Breast epithelium (tissue), 3 donors: ENCODE measurements around the gene SKAP1.

Experiments used
- POLR2A ChIP-seq: fragments of 450-650 bp; IDR thresholded peaks from one replicate; pipeline ENCODE4 v1.6.1; 2016; ENCODE audit warnings: antibody characterized with exemption, mild to moderate bottlenecking, moderate library complexity
- POLR2AphosphoS5 ChIP-seq, 3 donors: sonication (generic); formaldehyde crosslinking; IDR thresholded peaks; one replicate each; pipeline ENCODE4 v1.6.1; 2017; ENCODE audit warnings: antibody characterized with exemption in 3 of 3
- TF ChIP-seq, protein P1 (sequence below), 3 donors: fragments of 450-650 bp; IDR thresholded peaks; one replicate each; pipeline ENCODE4 v1.5.1; 2016 to 2017; ENCODE audit warnings: antibody characterized with exemption in 3 of 3, mild to moderate bottlenecking in 3 of 3, moderate library complexity in 3 of 3

DNA sequence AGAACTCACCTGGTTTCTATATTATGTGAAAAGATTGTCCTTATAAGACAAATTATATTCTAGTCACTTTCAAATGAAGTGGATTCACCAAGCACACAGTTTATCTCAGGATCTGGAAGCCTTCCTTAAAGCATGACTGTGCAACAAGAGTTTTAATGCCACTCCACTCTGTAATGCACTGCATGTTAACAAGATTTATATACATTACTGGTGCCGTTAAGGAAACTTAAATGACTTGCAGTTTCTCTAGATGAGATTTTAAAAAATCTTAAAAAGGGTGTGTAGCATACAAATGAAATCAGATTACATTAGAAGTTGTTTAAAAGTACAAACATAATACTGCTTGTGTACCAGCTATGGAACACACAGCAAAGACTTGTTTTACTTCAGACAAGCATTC is 171.7 kb downstream of the SKAP1 start:
- TF ChIP-seq, protein P1, sequence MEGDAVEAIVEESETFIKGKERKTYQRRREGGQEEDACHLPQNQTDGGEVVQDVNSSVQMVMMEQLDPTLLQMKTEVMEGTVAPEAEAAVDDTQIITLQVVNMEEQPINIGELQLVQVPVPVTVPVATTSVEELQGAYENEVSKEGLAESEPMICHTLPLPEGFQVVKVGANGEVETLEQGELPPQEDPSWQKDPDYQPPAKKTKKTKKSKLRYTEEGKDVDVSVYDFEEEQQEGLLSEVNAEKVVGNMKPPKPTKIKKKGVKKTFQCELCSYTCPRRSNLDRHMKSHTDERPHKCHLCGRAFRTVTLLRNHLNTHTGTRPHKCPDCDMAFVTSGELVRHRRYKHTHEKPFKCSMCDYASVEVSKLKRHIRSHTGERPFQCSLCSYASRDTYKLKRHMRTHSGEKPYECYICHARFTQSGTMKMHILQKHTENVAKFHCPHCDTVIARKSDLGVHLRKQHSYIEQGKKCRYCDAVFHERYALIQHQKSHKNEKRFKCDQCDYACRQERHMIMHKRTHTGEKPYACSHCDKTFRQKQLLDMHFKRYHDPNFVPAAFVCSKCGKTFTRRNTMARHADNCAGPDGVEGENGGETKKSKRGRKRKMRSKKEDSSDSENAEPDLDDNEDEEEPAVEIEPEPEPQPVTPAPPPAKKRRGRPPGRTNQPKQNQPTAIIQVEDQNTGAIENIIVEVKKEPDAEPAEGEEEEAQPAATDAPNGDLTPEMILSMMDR (IDR thresholded peaks at IDR 0.05): no peak
- no peak for TF ChIP-seq POLR2A
- no peak for TF ChIP-seq POLR2AphosphoS5 (IDR thresholded peaks at IDR 0.05)
